Right hindlimb (tissue), 1 donor: ENCODE measurements around the gene VWA3A.
"Not testable (repeated sequence)": the region's sequence is repeated elsewhere in the genome, so short reads cannot be mapped to it uniquely, and the experiment has no call there.

Source experiments
- DNase-seq: peaks from one replicate; pipeline ENCODE4 v3.0.0-alpha.2; 2018

The VWA3A gene

DNA sequence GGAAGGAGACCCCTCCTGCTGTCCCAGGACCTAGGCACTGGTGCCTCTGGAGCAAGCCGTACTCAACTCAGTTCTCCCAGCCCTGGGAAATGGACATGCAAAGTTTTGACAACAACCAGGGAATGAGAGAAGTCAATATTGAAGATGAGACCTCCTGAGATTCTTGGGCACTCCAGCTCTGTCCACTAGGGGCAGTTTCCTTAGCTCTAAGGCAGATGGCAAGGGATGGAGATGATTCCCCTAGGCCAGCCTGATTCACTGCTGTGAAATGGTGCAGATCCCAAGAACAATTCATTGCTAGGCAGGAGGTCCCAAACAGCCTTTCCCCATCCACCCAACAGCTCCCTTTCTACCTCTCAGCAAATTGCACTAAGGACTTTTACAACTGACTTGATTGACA is 49.4 kb downstream of the VWA3A start:
- no peak for DNase-seq

DNA sequence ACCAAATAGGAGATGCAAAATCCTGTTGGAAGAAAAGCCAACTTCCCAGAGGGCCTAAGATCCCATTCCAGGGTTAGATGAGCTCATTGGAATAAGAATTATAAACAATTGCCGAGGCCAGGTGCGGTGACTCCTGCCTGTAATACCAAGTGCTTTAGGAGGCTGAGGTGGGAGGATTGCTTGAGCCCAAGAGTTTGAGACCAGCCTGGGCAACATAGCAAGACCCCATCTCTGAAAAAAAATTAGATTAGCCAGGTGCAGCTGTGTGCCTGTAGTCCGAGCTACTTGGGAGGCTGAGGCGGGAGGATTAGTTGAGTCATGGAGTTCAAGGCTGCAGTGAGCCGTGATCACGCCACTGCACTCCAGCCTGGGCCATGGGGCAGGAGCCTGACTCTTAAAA is 52.2 kb downstream of the VWA3A start:
- DNase-seq, result no peak

DNA sequence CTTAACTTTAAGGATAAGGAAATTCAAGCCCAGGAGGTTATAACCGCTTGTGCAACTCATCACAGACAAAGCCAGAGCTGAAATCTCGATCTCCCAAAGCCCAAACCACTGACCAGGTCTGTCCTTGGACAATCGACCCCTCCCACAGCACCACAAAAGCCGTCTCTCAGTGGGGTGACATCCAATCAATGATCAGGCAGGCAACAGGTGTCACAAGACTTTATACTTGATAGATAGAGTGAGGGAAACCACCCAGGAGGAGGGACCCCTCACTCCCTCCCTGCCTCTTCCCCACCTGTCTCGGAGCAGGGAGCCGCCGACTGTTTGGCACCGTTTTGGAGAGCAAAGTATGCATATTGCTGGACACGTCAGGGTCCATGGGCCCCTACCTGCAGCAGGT is 55.5 kb downstream of the VWA3A start:
- no peak for DNase-seq

DNA sequence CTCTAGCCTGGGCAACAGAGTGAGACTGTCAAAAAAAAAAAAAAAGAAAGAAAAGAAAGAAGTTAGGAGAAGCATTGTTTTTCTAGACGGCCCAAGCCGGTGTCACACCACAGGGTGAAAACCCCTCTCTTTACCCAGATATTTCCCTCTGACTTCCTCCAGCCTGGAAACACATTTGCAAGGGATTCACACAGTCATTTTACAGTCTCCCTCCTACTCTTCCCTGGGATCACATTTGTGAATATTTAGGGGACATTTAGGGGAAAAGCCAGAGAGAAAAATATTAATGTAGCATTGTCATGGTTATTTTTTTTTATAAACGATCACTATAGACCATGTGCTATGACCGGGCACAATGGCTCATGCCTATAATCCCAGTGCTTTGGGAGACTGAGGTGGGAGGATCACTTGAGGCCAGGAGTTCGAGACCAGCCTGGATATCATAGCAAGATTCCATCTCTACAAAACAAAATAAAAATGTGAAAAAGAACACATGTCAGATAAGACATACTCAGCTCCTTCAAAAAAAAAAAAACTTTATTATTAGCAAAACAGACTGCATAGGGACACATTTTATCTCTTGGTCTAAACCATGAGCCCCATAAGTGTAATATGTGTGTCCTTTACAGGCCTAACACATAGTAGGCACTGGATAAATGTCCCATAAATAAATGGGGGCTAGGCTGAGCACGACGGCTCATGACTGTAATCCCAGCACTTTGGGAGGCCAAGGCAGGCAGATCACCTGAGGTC is 59.1 kb downstream of the VWA3A start:
- DNase-seq, result no peak

DNA sequence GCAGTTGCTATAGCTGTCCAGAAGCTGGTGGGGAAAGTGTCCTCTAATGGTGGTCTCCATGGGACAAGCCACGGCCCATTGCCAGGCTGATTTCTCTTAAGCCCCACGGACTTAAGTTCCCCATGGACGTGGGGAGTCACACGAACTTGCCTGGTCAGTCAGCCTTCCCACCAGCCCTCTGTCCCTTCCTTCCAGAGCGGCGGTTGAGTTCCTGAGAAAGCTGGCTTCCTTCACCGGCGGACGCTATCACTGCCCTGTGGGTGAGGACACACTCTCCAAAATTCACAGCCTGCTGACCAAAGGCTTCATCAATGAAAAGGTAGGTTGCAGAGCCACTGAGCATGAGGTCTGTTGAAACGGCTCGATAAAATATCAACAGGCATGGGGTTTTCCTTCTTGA is 60.0 kb downstream of the VWA3A start:
- DNase-seq, result no peak

DNA sequence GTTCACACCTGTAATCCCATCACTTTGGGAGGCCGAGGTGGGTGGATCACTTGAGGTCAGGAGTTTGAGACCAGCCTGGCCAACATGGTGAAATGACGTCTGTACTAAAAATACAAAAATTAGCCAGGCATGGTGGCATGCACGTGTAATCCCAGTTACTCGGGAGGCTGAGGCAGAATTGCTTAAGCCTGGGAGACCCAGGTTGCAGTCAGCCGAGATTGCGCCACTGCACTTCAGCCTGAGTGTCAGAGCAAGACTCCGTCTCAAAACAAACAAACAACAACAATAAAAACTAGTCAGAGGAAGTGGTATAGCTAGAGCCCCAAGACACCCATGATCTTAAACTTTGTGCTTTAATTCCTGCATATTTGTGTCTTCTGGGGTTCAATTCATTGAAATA is 60.7 kb downstream of the VWA3A start:
- not testable (repeated sequence) for DNase-seq

DNA sequence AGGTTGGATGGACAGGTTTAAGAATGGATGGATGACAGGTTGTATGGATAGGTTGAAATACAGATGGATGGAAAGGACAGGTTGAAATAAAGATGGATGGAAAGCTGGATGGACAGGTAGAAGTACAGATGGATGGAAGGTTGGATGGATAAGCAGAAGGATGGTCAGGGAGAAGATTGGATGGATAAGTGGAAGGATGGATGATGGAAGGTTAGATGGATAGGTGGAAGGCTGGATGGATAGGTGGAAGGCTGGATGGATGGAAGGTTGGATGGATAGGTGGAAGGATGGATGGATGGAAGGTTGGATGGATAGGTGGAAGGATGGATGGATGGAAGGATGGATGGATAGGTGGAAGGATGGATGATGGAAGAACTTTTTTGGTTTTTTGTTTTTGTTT is 69.1 kb downstream of the VWA3A start:
- DNase-seq, result no peak

DNA sequence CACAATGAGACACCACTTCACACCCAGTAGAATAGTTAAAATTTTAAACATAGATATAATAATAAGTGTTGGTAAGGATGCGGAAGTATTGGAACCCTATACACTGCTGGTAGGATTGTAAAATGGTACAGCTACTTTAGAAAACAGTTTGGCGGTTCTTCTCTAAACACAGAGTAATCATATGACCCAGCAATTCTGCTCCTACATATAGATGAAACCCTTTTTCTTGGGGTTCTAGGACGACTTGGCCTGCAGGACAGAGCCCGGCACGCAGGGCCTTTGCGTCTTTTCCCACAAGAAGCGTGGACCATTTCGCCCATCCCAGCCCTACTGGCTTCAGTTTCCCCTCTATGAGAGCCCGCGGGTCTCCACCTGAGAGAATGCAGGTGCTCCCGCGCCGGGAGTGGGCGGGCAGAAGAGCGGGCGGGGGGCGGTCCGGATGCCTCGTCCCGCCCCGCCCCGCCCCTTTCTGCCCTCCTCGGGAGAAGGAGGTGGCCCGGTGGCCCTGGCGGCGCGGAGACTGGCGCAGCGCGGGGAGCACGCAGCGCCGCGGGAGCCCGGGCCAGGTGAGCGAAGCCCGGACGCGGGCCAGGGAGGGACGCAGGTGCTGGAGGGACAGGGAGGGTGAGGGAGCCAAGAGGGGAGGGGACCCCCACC is 69.8 kb downstream of the VWA3A start, which contains the start of gene SDR42E2:
Gene SDR42E2, plus strand, starts transcription at position 508 of the 657 bp plus-strand sequence. CDS start 3,077 bp downstream, outside the sequence.
- no peak for DNase-seq

DNA sequence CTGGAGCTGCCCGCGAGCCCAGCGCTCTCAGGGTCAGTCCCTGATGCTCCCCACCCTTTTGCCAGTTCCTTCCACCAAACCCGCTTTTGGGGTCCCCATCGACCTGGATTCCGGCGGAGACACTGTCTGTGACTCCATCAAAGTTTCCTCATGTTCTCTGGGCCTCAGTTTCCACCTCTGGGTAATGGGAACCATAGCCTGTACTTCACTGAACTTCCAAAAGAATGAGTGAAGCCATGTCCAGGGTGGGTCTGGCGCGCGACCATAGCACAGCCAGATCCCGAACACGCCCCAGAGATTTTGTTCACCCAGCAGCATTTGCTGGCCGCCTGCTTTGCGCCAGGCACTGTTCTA is 70.3 kb downstream of the VWA3A start:
- DNase-seq, result no peak

DNA sequence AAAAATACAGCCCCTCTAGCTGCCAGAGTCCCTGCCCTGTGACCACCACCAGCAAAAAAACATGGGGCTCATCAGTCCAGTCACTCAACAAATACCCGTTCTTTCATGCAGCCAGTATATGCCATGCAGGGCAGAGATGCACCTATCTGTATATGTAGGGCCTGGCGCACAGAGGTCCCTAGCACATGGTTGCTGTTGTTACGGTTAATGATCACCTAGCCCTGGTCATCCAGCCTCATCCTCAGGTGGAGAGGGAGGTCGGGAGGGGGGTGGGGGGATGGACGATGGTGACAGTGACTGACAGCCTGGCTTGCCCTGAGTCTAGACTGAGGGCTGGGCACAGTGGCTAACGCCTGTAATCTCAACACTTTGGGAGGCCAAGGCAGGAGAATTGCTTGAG is 71.5 kb downstream of the VWA3A start:
- DNase-seq, result no peak

DNA sequence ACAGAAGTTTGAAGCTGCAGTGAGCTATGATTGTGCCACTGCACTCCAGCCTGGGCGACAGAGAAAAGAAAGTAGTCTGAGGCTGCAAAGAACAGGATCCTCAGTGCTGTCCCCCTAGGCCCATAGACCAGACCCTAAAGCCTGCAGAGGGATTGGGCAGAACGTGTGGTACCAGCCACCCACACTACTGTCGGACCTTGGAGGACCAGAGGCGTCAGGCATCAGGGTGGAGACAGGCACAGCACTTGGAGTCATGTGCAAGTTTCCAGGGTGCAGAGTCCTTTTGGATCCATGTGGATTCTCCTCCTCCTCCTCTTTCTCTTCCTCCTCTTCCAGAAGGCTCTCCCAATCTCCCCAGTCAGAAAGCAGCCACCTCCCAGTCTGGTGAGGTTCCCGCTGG is 72.1 kb downstream of the VWA3A start:
- no peak for DNase-seq

DNA sequence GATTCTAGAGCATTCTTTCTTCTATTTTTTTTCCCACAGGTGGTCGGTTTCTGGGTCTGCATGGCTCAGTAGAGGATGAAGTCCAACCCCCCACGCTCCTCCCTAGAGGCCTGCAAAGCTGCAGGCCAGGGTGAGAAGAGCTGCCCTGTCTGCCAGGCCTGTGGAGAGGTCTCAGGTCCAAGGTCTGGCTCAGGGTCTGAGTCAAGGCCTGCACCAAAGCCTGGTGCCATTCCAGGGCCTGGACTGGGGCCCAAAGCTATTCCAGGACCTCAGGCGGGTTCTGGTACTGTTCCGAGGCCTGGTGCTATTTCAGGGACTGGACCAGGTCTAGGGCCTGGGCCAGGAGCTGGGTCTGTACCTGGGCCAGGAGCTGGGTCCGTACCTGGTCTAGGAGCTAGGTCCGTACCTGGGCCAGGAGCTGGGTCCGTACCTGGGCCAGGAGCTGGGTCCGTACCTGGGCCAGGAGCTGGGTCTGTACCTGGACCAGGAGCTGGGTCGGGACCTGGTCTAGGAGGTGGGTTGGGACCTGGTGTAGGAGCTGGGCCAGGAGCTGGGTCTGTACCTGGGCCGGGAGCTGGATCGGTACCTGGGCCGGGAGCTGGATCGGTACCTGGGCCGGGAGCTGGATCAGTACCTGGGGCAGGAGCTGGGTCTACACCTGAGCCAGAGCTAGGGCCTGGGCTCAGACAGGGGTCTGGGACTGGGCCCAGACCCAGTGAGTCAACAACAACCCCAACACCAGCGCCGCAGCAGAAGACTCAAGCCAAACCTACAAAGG is 73.4 kb downstream of the VWA3A start:
- DNase-seq, result no peak

DNA sequence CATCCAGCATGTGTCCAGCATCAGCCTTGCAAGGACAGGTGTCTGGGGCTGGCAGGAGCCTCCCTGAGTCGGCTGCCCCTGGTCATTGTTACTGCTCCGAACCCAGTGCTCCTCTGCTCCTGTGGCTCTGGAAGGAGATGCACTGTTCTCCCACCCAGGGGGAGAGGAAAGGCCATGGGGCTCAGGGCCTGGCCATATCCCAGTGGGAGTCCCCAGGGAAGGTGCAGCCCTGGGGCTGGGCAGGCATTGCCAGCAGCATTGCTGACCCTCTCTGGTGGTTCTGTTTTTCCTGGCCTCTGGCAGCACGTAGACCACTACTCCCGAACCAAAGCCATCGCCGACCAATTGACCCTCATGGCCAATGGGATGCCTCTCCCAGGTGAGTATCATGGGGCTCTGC is 79.6 kb downstream of the VWA3A start:
- DNase-seq, result no peak

DNA sequence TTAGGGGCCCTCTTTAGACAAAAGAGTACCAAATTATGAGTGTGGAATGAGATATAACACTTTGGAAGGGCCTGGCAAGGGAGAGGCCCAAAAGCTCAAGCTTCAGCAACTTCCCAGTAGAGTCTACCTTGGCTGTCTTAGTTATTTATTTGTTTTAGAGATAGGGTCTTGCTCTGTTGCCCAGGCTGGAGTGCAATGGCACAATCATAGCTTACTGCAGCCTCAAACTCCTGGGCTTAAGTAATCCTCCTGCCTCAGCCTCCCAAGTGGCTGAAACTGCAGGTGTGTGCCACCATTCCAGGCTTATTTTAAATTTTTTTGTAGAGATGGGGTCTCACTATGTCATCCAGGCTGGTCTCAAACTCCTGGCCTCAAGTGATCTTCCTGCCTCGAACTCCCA is 80.3 kb downstream of the VWA3A start:
- not testable (repeated sequence) for DNase-seq

DNA sequence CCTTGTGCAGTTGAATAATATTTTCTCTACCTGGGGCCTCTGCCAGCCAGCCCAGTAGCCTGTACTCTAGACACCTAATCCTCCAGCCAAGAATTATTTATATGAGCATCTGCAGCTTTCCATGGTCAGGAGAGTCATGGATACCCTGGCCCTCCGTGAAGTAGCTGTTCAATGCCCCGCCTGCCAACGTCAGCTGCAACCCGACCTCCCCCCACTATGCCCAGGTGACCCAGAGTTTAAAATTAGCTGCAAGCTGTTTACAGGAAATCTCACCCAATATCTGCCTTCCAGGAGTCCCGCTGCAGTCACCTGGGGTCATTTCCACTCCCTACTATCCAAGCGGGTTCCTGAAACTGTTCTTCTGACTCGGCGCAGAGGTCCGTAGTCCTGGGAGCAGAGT is 82.3 kb downstream of the VWA3A start:
- no peak for DNase-seq

DNA sequence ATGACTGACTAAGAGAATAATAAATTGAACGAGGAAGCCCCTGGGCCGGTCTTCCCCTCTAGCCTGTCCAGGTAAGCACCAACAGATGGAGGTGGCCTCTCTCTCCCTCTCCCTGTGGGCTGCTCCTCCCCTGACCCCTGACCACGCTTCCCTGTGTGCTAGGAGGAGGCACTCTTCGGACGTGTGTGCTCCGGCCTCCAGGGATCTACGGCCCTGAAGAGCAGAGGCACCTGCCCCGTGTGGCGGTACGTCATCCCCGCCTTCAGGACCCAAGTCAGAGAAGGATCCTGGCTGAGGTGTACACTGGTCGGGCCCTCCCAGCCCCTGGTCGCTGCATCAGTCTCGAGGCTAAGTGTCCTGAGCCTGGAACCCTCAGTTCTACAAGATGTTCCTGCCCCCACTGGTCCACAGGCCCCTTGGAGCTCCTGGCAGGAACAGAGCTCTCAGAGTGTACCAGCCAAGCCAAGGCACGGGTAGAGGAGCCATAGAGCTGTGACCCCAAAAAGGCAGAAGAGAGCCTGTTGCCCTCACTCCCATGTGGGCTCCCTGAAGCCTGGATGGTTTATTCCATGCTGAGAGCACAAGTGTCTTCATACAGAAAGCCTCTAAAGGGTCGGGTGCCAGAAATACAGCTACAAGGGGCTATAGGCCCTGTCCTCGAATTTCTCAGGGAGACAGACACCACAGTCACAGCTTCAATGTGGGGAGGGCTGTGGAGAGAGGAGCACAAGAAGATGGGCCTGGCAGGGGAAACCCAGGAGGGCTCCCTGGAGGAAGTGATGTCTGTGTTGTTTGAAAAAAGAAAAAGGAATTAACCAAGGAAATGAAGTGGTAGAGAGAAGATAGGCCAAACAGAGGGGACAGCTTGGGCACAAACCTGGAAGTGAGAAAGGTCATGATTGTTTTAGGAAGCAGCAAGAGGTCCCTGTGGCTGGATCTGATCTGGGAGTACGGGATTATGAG is 85.9 kb downstream of the VWA3A start:
- no peak for DNase-seq

DNA sequence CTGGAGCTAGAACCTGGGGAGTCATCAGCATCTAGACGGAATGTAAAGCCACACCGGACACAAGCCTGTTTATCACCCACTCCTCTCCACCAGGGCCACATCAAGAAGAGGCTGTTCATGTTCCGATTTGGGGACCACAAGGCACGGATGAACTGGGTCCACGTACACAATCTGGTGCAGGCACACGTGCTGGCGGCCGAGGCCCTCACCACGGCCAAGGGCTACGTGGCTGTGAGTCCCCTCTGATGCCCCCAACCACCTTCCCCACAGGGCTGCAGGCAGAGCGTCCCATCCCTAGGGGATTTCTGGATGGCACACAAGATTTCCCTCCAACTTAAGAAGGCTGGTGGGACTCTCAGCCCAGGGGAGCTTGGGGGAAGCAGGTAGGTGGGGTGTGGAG is 89.1 kb downstream of the VWA3A start:
- DNase-seq, result no peak

DNA sequence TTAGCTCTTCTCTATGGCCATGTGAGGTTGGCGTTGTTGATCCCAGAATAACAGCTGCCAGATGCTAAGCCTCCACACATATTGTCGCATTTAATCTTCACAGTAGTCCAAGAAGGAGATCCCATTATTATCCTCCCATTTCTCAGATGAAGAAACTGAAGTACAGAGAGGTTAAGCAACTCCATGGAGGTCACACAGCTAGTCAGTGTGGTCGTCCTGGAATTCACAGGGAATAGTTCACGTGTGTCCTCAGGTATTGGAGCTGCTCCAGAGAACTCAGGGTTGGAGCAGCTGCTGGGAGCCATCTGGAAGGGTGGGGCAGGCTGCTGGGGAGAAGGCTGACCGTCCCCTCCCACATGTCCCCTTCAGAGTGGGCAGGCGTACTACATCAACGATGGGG is 89.5 kb downstream of the VWA3A start:
- no peak for DNase-seq

DNA sequence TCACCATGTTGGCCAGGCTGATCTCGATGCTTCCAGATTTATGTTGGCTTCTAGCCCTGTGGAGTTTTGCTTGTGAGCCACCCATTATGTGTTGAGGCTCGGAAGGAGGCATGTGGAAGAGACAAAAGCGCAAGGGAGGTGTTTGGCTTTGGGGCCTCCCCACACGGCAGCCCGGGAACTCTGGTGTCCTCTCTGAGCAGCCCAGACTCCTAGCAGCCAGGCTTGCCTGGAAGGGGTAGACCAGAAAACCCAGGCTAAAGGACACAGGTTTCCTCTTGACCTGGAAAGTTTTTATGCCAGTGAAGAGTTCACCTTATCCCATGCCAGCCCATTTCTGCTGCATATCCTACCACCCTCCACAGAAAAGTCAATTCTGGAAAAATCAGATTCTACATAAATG is 91.0 kb downstream of the VWA3A start:
- DNase-seq, result no peak

DNA sequence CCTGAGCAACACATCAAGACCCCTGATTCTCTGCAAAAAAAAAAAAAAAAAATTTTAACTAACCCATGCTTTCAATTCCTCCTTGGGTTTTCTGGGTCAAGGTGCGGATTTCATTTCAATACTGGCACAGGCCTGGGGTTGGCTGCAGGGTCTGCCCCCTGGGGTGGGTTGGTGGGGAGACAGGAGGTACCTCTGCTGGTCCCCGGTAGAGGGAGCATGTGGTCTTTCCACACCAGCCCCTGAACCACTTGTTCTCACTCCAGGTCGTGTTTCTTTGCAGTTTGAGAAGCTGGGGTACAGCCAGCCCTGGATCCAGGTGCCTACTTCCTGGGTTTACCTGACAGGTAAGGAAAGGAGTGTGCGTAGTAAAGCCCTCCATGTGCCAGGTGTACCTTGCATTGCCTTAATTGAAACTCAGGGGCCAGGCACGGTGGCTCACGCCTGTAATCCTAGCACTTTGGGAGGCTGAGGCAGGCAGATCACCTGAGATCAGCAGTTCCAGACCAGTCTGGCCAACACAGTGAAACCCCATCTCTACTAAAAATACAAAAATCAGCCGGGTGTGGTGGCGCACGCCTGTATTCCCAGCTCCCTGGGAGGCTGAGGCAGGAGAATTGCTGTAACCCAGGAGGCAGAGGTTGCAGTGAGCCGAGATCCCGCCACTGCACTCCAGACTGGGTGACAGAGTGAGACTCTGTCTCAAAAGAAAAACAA is 91.7 kb downstream of the VWA3A start:
- DNase-seq, result no peak

DNA sequence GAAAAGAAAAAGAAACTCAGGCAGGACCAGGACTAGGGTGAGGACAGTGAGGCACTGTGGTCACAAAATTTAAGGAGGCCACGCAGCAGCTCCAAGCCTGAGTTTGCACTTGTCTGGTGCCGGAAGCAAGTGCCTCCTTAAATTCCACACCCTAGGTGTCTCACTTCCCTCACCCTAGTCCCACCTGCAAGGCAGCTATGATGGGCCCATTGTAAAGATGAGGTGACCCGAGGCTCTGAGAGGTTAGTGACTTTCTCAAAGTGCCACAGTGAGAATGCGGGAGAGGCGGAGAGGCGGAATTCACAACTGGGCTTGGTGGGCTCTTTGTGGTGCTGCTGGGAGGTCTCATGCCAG is 92.3 kb downstream of the VWA3A start:
- DNase-seq, result no peak

DNA sequence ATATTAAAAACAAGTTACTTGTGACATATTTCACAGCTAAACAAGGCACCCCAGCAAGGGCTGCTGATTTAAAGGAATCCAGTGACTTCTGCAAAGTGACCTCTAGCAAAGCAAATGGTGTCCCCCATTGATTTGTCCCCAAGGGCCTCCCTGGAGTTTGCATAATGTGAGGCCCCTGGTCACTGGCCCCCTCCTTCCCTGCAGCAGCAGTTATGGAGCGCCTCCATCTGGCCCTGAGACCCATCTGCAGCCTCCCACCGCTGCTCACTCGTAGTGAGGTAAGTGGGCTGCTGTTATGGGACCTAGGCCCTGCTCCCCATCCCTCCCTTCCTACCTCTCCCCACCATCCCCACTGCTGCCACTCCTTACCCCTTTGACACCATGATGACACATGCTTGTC is 94.2 kb downstream of the VWA3A start:
- no peak for DNase-seq
